HG03103 (cell line): ENCODE results near the gene SPEN.
A peak's percentile ranks its signal among the peaks of the same experiment; 100 is the strongest.
"Not testable (repeated sequence)": the region's sequence is repeated elsewhere in the genome, so short reads cannot be mapped to it uniquely, and the experiment has no call there.

Experiments used
- ATAC-seq: cut with Tn5 transposase; IDR thresholded peaks from one replicate; pipeline ENCODE4 v1.9.1; 2021; ENCODE audit warnings: low read depth; ENCODE audit not compliant: unreplicated experiment

The SPEN gene

GRCh38 chr1:15847100-15847892 lies at the start of gene SPEN:
Gene SPEN, plus strand, starts transcription at chr1:15847707. Its CDS starts 361 bp downstream, at chr1:15848068.
- ATAC-seq, result peak; percentile 55

GRCh38 chr1:15799004-15799867 lies 48.3 kb upstream of the SPEN start:
- no peak for ATAC-seq

- no peak for ATAC-seq
Measured at GRCh38 chr1:15799928-15800835, 47.3 kb upstream of the SPEN start.

- no peak for ATAC-seq
Measured at GRCh38 chr1:15802234-15802965, 45.1 kb upstream of the SPEN start.

- no peak for ATAC-seq
Measured at GRCh38 chr1:15803380-15803779, 44.1 kb upstream of the SPEN start.

GRCh38 chr1:15804060-15804459 lies 43.4 kb upstream of the SPEN start:
- no peak for ATAC-seq

GRCh38 chr1:15807121-15807520 lies 40.4 kb upstream of the SPEN start:
- no peak for ATAC-seq

- not testable (repeated sequence) for ATAC-seq
Measured at GRCh38 chr1:15807549-15807948, 40.0 kb upstream of the SPEN start, which contains the start of gene UQCRHL. Gene UQCRHL, minus strand, starts transcription at chr1:15807649. Its CDS starts 0 bp downstream, at chr1:15807649.

GRCh38 chr1:15808955-15809354 lies 38.6 kb upstream of the SPEN start:
- ATAC-seq, result no peak

- ATAC-seq, result no peak
Measured at GRCh38 chr1:15810073-15810472, 37.4 kb upstream of the SPEN start.

- no peak for ATAC-seq
Measured at GRCh38 chr1:15816674-15817073, 30.8 kb upstream of the SPEN start.

- no peak for ATAC-seq
Measured at GRCh38 chr1:15820478-15820877, 27.0 kb upstream of the SPEN start.

- no peak for ATAC-seq
Measured at GRCh38 chr1:15825800-15826199, 21.7 kb upstream of the SPEN start.

GRCh38 chr1:15826810-15827507 lies 20.5 kb upstream of the SPEN start:
- ATAC-seq, result no peak

GRCh38 chr1:15827567-15827966 lies 19.9 kb upstream of the SPEN start:
- ATAC-seq, result not testable (repeated sequence)

- not testable (repeated sequence) for ATAC-seq
Measured at GRCh38 chr1:15828931-15829330, 18.6 kb upstream of the SPEN start.

- no peak for ATAC-seq
Measured at GRCh38 chr1:15830258-15830657, 17.2 kb upstream of the SPEN start.

- no peak for ATAC-seq
Measured at GRCh38 chr1:15833069-15833679, 14.3 kb upstream of the SPEN start.
